Cardiac ventricle fibroblast (primary cell): ENCODE data around the gene CPSF4L. TPM values are rescaled to one million over a fixed set of nuclear protein-coding genes. Genes with fewer than 3 reads are reported as not detected.

Experiments
- total RNA-seq: library from RNA; depleted of rRNA; stranded (reverse); fragments of >200 nt; gene quantifications from 2 replicates; pipeline ENCODE4 v1.2.3, GENCODE V29; 2015

CPSF4L gene, protein sequence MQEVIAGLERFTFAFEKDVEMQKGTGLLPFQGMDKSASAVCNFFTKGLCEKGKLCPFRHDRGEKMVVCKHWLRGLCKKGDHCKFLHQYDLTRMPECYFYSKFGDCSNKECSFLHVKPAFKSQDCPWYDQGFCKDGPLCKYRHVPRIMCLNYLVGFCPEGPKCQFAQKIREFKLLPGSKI
- total RNA-seq: not detected in 2 replicates

DNA sequence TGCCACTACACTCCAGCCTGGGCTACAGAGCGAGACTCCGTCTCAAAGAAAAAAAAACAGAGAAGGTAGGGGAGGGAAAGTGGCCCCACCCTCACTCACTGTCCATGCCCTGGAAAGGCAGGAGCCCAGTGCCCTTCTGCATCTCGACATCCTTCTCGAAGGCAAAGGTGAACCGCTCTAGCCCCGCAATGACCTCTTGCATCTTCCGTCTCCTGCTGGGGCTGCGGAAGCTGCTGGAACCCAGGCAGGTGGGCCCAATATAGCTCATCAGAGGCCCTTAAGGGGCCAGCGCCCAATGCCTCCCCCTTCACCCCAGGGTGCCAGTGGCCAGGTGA lies at the start of gene CPSF4L:
Gene CPSF4L, minus strand, starts transcription at position 264 of the 335 bp plus-strand sequence. Its CDS starts 62 bp downstream, at position 202.

Other genes with a start within 250 kb of the CPSF4L start
- 9.5 and 13.3 TPM in 2 replicates for gene SLC39A11, start 169.2 kb downstream of the CPSF4L start, total RNA-seq
- gene SSTR2, start 96.9 kb downstream of the CPSF4L start, total RNA-seq: under 0.01 and 0.06 TPM in 2 replicates
- gene COG1, start 68.8 kb downstream of the CPSF4L start, total RNA-seq: 15.5 TPM in 2 replicates
- 45.2 and 56.4 TPM in 2 replicates for gene CDC42EP4, start 50.1 kb upstream of the CPSF4L start, total RNA-seq